A549 treated with RU486 at 1 μM for 4 hours (cell line): Measurements from ENCODE around the gene RPL10A. TPM values are rescaled to one million over a fixed set of nuclear protein-coding genes. Genes with fewer than 3 reads are reported as not detected.

ENCODE experiments used
- total RNA-seq: library from RNA; stranded (reverse); fragments of 200-300 nt; extraction: Qiagen RNA extraction; gene quantifications from 5 replicates; pipeline ENCODE4 v1.2.3, GENCODE V29; 2022; ENCODE audit warnings: low read depth

Gene RPL10A
- total RNA-seq: 1,412 to 1,579 TPM (median 1,500 TPM) in 5 replicates

DNA sequence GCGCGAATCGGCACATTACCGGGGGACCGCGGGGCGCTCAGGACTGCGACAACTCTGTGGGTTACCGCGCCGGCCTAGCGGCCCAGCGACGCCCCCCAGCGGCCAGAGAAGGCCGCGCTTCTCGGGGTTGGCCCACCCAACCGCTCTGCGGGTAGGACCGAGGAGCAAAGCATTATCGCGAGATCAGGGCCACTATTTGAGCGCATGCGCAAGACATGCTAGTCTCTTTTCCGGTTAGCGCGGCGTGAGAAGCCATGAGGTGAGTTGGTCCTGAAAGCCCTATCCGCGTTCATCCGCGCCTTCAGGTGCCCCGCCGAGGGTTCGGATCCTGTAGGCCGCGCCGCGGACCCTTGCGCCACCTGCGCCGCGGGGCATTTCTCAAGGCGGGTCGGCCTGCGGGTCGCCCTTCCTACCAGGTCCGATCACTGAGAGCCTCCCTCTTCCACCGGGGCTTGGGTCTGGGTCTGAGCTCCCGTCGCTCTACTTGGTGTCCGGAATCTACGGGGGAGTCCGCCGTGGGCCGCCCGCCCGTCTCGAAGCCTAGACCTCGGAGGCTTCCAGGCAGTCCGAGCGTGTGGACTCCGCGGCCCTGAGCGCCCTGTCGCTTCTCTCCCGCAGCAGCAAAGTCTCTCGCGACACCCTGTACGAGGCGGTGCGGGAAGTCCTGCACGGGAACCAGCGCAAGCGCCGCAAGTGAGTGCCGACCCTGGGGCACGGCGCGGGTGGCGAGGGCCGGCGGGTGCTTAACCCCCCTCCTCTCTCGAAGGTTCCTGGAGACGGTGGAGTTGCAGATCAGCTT lies at the start of gene RPL10A:
TSS of gene RPL10A (plus strand) at position 221 of the 799 bp plus-strand sequence. CDS start at position 255, 34 bp downstream.

DNA sequence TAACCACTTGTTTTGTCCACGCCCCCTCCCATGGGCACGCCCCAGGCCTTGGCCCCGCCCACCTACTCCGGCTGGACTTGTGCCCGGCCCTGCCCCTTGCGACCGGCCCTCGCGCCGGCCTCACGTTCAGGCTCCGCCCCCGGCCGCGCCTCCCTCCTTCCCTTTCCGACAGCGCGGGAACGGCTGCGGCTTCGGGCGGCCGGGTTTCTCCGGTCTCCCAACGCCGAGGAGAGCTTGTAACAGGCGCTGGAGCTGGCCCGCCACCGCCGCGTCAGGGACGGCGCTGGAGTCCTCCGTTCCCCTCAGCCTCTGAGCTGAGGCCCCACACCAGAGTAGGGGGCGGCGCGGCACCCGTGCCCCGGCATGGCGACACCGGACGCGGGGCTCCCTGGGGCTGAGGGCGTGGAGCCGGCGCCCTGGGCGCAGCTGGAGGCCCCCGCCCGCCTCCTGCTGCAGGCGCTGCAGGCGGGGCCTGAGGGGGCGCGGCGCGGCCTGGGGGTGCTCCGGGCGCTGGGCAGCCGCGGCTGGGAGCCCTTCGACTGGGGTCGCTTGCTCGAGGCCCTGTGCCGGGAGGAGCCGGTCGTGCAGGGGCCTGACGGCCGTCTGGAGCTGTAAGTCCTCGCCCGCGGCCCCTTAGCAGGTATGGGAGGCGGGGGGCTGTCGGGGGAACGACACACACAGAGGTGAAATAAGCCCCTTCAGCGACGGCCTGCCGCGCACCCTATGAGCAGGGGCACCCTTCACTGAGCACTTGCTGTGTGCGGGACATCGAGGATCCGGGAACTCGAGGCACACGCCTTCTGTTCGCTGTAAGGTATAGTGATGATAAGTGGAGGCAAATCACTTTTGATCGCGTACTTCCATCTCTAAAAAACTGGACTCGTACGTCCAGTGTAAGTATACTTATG lies 15.8 kb upstream of the RPL10A start, which contains the start of gene FANCE:
TSS of gene FANCE (plus strand) at position 156 of the 908 bp plus-strand sequence. CDS start at position 364, 208 bp downstream.

DNA sequence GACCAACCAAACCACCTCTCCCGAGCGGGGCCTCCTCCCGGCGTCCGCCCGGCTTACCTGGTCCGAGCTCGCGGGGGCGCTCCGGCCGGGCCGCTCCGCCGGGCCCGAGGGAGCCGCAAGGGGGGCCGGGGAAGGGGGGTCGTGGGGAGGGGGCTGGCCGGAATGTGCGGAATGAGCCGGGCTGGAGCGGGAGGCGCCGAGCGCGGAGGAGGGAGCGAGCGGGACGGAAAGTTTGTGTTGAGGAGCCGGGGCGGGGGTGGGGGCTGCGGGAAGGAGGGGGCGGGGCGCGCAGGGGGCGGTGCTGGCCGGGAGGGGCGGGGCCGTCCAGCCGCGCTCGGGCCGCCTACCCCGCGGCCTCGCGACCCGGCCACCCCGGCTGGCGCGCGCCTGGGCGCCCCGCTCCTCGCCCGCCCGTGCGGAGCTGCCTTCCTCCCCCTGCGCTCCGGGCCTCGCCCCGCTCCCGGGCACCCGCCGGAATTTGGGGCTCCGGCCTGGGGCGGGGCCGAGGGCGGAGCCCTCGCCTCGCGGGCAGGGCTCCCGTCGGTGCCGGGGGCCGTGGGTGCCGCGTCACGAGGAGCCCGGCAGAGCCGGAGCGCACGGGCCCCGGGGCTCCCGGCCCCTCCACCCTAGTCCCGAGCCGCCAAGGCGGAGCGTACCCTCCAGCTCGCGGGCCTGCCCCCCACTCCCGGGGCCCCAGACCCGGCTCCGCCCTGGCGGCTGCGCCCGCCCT lies 28.8 kb downstream of the RPL10A start, which contains the start of gene TEAD3:
TSS of gene TEAD3 (minus strand) at position 239 of the 730 bp plus-strand sequence.

DNA sequence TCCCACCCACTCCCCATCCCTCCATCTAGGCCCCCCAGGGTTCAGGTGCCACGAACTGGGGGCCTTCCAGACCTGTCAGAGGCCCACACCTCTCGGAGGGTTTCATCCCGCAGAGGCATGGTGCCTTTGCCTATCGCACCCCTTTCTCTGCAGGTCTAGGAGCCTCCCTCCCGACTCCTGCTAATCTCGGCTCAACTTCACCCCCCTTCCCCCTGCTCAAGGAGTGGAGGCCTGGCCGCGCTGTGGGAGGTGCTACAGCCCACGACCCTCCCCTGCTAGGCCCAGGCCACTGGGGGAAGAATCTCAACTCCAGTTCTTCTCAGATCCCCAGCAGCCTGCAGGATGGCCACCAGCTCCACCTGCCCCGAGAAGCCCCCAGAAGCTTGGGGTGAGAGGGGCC lies 44.5 kb downstream of the RPL10A start, which contains the start of gene TULP1:
TSS of gene TULP1 (minus strand) at position 157 of the 400 bp plus-strand sequence. CDS start at position 119, 38 bp downstream.

Other genes starting within 250 kb of the RPL10A start
- gene ZNF76, start 208.7 kb upstream of the RPL10A start, total RNA-seq: 7.9 to 9.5 TPM (median 8.8 TPM) in 5 replicates
- 0.05 to 0.08 TPM (median 0.06 TPM) in 4 of 5 replicates, not detected in the other for gene DEF6, start 170.6 kb upstream of the RPL10A start, total RNA-seq
- gene PPARD, start 125.8 kb upstream of the RPL10A start, total RNA-seq: 4.2 to 7.1 TPM (median 5.2 TPM) in 5 replicates
- gene FANCE, start 16.1 kb upstream of the RPL10A start, total RNA-seq: 2.2 to 3.2 TPM (median 2.9 TPM) in 5 replicates
- 4.4 to 6.6 TPM (median 5.7 TPM) in 5 replicates for gene TEAD3, start 28.7 kb downstream of the RPL10A start, total RNA-seq
- not detected in 5 replicates for gene TULP1, start 44.5 kb downstream of the RPL10A start, total RNA-seq
- 10.9 to 15.2 TPM (median 12.7 TPM) in 5 replicates for gene FKBP5, start 220.5 kb downstream of the RPL10A start, total RNA-seq